H1 (cell line): ENCODE results near the gene GRM1. TPM values are rescaled to one million over a fixed set of nuclear protein-coding genes. Genes with fewer than 3 reads are reported as not detected.

Experiments
- CTCF ChIA-PET: fragments of 300-600 bp; sonication (Branson Sonifier 250); formaldehyde crosslinking; loops from one replicate; lab custom pipeline; 2021; ENCODE audit not compliant: partially characterized antibody; lab: Charles Lee
- POLR2A ChIA-PET: fragments of 300-600 bp; sonication (Branson Sonifier 250); formaldehyde crosslinking; loops from one replicate; lab custom pipeline; 2021; ENCODE audit warnings: inconsistent platforms; ENCODE audit not compliant: partially characterized antibody; lab: Charles Lee
- DNase-seq, 2 experiments: peaks; one replicate each; pipeline versions ENCODE4 v3.0.0 to v3.0.0-alpha.2; 2010 to 2022; ENCODE audit warnings: low spot score in 2 of 2, low read depth in 1 of 2, mixed read lengths in 1 of 2
- FAIRE-seq: peaks from 2 replicates; lab custom pipeline; 2011; peaks lifted over from hg19 to GRCh38; lab: Jason Lieb, UNC
- H2AFZ ChIP-seq: 2 replicates; pipeline ENCODE4 v1.8.1; 2012; ENCODE audit warnings: low read length, inconsistent platforms
- H2AK5ac ChIP-seq: 2 replicates; pipeline ENCODE4 v1.6.1; 2013; ENCODE audit warnings: low read depth, low read length
- H2BK120ac ChIP-seq: replicated peaks from 2 replicates; pipeline ENCODE3; 2013; ENCODE audit warnings: low read depth, low read length, inconsistent platforms
- H2BK12ac ChIP-seq: 2 replicates; pipeline ENCODE4 v1.6.1; 2013; ENCODE audit warnings: low read depth, low read length
- H2BK15ac ChIP-seq: 2 replicates; pipeline ENCODE4 v1.6.1; 2013; ENCODE audit warnings: low read length
- H2BK20ac ChIP-seq: 2 replicates; pipeline ENCODE4 v1.6.1; 2013; ENCODE audit warnings: low read length
- H2BK5ac ChIP-seq: 2 replicates; pipeline ENCODE4 v1.6.1; 2013; ENCODE audit warnings: low read depth, low read length
- H3K14ac ChIP-seq: 2 replicates; pipeline ENCODE4 v1.6.1; 2013; ENCODE audit warnings: inconsistent platforms; ENCODE audit not compliant: insufficient read length
- H3K18ac ChIP-seq: 2 replicates; pipeline ENCODE4 v1.6.1; 2013; ENCODE audit warnings: low read length; ENCODE audit errors: extremely low read depth
- H3K23ac ChIP-seq: 2 replicates; pipeline ENCODE4 v1.6.1; 2013; ENCODE audit warnings: inconsistent platforms; ENCODE audit not compliant: insufficient read length
- H3K23me2 ChIP-seq: 2 replicates; pipeline ENCODE4 v1.6.1; 2013; ENCODE audit warnings: low read depth, low read length
- H3K27ac ChIP-seq: 2 replicates; pipeline ENCODE4 v1.6.1; 2011; ENCODE audit warnings: low read depth, low read length, inconsistent platforms
- H3K27me3 ChIP-seq, 4 experiments: replicated peaks in 1 of 4; 1 replicate in 1 of 4; 2 replicates in 3 of 4; pipeline versions ENCODE4 v1.6.1 to v1.8.1; 2011 to 2013; ENCODE audit warnings: low read length in 3 of 4, mild to moderate bottlenecking in 3 of 4, inconsistent platforms in 2 of 4, mixed read lengths in 2 of 4, moderate library complexity in 1 of 4; ENCODE audit not compliant: control insufficient read depth in 3 of 4, insufficient read depth in 3 of 4; ENCODE audit errors: extremely low read depth in 1 of 4
- H3K36me3 ChIP-seq, 4 experiments: 2 replicates each; pipeline versions ENCODE4 v1.6.1 to v1.8.1; 2011 to 2013; ENCODE audit warnings: mild to moderate bottlenecking in 4 of 4, low read length in 3 of 4, moderate library complexity in 2 of 4, control low read depth in 1 of 4, inconsistent platforms in 1 of 4; ENCODE audit not compliant: insufficient read depth in 4 of 4, control insufficient read depth in 2 of 4
- H3K4ac ChIP-seq: replicated peaks from 2 replicates; pipeline ENCODE3; 2013; ENCODE audit warnings: low read length, low read depth, mixed read lengths, inconsistent platforms; ENCODE audit not compliant: insufficient read length
- H3K4me1 ChIP-seq, 4 experiments: replicated peaks in 1 of 4; 1 replicate in 1 of 4; 2 replicates in 3 of 4; pipeline versions ENCODE4 v1.6.1 to v1.8.1; 2011 to 2013; ENCODE audit warnings: low read length in 3 of 4, inconsistent platforms in 2 of 4, mixed read lengths in 1 of 4; ENCODE audit not compliant: insufficient read depth in 4 of 4, control insufficient read depth in 3 of 4
- H3K4me2 ChIP-seq, 2 experiments: 2 replicates each; pipeline versions ENCODE4 v1.6.1 to v1.8.1; 2011 to 2013; ENCODE audit warnings: low read depth in 2 of 2, low read length in 2 of 2, control low read depth in 1 of 2, inconsistent platforms in 1 of 2, mild to moderate bottlenecking in 1 of 2; ENCODE audit not compliant: insufficient read depth in 1 of 2
- H3K4me3 ChIP-seq, 4 experiments: fragments of 200-600, 300-600 bp in 1 of 4; sonication (generic), shearing (Covaris generic), sonication (Bioruptor Twin) in 1 of 4; 2 replicates each; pipeline versions ENCODE4 v1.5.1 to v1.8.1; 2011 to 2016; ENCODE audit warnings: low read length in 4 of 4, low read depth in 3 of 4, control low read depth in 2 of 4, inconsistent platforms in 2 of 4, mild to moderate bottlenecking in 2 of 4, mixed read lengths in 1 of 4, moderate library complexity in 1 of 4; ENCODE audit not compliant: insufficient read depth in 2 of 4; ENCODE audit errors: extremely low read depth in 1 of 4
- H3K56ac ChIP-seq: replicated peaks from 2 replicates; pipeline ENCODE3; 2013; ENCODE audit warnings: low read depth, mild to moderate bottlenecking, mixed read lengths, low read length, inconsistent platforms; ENCODE audit not compliant: insufficient read length
- H3K79me1 ChIP-seq: 2 replicates; pipeline ENCODE4 v1.6.1; 2013; ENCODE audit warnings: low read depth, low read length, control low read depth
- H3K79me2 ChIP-seq, 2 experiments: 2 replicates each; pipeline versions ENCODE4 v1.6.1 to v1.8.1; 2012 to 2013; ENCODE audit warnings: low read length in 2 of 2, mild to moderate bottlenecking in 2 of 2, inconsistent platforms in 1 of 2; ENCODE audit not compliant: insufficient read depth in 2 of 2, control insufficient read depth in 1 of 2
- H3K9ac ChIP-seq, 4 experiments: replicated peaks in 1 of 4; 1 replicate in 1 of 4; 2 replicates in 3 of 4; pipeline versions ENCODE4 v1.6.1 to v1.8.1; 2011 to 2013; ENCODE audit warnings: low read depth in 3 of 4, low read length in 3 of 4, control low read depth in 2 of 4, mild to moderate bottlenecking in 2 of 4, moderate library complexity in 2 of 4, inconsistent platforms in 1 of 4; ENCODE audit errors: extremely low read depth in 1 of 4
- H3K9me3 ChIP-seq, 2 experiments: 2 replicates each; pipeline versions ENCODE4 v1.6.1 to v1.8.1; 2012 to 2013; ENCODE audit warnings: mild to moderate bottlenecking in 2 of 2, moderate library complexity in 2 of 2, control low read depth in 1 of 2, inconsistent platforms in 1 of 2, low read depth in 1 of 2, low read length in 1 of 2, mixed read lengths in 1 of 2; ENCODE audit not compliant: insufficient read depth in 2 of 2
- H4K20me1 ChIP-seq, 2 experiments: replicated peaks in 1 of 2; 2 replicates each; pipeline versions ENCODE3 to v1.8.1; 2011 to 2013; ENCODE audit warnings: inconsistent platforms in 2 of 2, low read length in 2 of 2, mild to moderate bottlenecking in 1 of 2; ENCODE audit not compliant: insufficient read depth in 2 of 2, control insufficient read depth in 1 of 2
- H4K5ac ChIP-seq: 2 replicates; pipeline ENCODE4 v1.6.1; 2013; ENCODE audit warnings: low read length, low read depth, mixed read lengths, inconsistent platforms; ENCODE audit not compliant: insufficient read length
- H4K8ac ChIP-seq: 2 replicates; pipeline ENCODE4 v1.8.0; 2013; ENCODE audit warnings: mild to moderate bottlenecking, moderate library complexity, low read length, inconsistent platforms; ENCODE audit not compliant: insufficient read depth; ENCODE audit errors: extremely low read depth
- H4K91ac ChIP-seq: replicated peaks from 2 replicates; pipeline ENCODE3; 2013; ENCODE audit warnings: low read length, mixed read lengths, inconsistent platforms; ENCODE audit not compliant: insufficient read length
- WGBS, 2 experiments: shearing (Covaris generic) in 1 of 2; methylation state at CpG; one replicate each; pipeline versions ENCODE4 v1.1.6 to v1.1.7; 2013 to 2015; ENCODE audit warnings: low lambda C conversion rate in 2 of 2, mixed read lengths in 2 of 2, inconsistent platforms in 1 of 2, low coverage in 1 of 2, missing lambda C conversion rate in 1 of 2; ENCODE audit not compliant: insufficient replicate concordance in 2 of 2, insufficient coverage in 1 of 2, insufficient read length in 1 of 2; ENCODE audit errors: extremely low coverage in 1 of 2, missing lambda C conversion rate in 1 of 2; 5-methylcytosine and 5-hydroxymethylcytosine counted together
- polyA plus RNA-seq, 7 experiments: library from polyadenylated mRNA; depleted of rRNA in 3 of 7; stranded (reverse) in 5 of 7; unstranded in 2 of 7; fragments of >200 nt in 5 of 7; fragments of 200-250 nt in 2 of 7; gene quantifications; 1 replicate in 5 of 7; 2 replicates in 1 of 7; 4 replicates in 1 of 7; pipeline versions ENCODE4 v1.2.1 to v1.2.3, GENCODE V29; 2011 to 2013; ENCODE audit warnings: missing spikeins in 2 of 7, mixed read lengths in 2 of 7
- total RNA-seq: library from RNA; stranded (reverse); fragmentation: NEBNext Ultra II Directional; extraction: Animal tissue kit (Norgen Biotek cat#: 25700); gene quantifications from 2 replicates; pipeline ENCODE4 v1.2.1, GENCODE V29; 2021
- TF ChIP-seq, protein P1 (sequence below): IDR thresholded peaks from 2 replicates; pipeline ENCODE4 v1.6.1; 2011; ENCODE audit warnings: low read depth, mild to moderate bottlenecking, low read length; ENCODE audit not compliant: insufficient read depth

GRM1 gene
- total and polyA plus RNA-seq, 2 of the 8 experiments (the other 6 are each of a cell fraction or from before 2014, with no cell fraction given), result 0.15 to 1.3 TPM

DNA sequence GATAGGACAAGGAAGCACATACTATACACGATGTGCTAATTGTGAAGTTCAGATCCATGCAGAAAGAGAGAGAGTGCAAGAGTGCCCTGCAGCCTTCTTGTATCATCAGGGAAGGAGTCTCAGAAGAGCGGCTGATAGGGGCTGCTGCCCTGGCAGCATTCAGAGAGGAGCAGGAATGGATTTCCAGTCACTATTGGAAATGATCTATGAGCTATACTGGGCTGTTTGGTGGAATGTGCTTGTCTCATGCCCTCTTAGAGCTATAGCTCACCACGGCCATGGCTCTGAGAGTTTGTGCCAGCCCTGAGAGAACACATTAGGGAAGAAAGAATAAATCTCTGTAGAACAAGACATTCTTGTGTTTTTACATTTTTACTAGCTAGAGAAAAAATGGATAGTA, 302.2 kb downstream of the GRM1 start:
- no peak overlapping the region for H4K5ac ChIP-seq
- no peaks in the 10 kb centered on the region for H4K20me1 ChIP-seq
- H4K91ac ChIP-seq, result no peak overlapping the region
- TF ChIP-seq, protein P1, sequence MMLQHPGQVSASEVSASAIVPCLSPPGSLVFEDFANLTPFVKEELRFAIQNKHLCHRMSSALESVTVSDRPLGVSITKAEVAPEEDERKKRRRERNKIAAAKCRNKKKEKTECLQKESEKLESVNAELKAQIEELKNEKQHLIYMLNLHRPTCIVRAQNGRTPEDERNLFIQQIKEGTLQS, result no peak
- no peak overlapping the region for H2BK5ac ChIP-seq
- WGBS, 2 experiments, result 64% methylated on average over 3 of the region's 3 CpGs; no CpG with 5 or more reads in 1 of the 2 experiments
- ChIA-PET CTCF (interaction anchor here (0.9 kb wide), 1 partner anchor 50 kb away, joined by 3 read pairs; no protein-coding TSS in a partner anchor), POLR2A (no interaction called here)
- H4K8ac ChIP-seq, result no peak overlapping the region
- no peak overlapping the region for H3K4ac ChIP-seq
- no peaks in the 10 kb centered on the region for H3K23me2 ChIP-seq
- H3K56ac ChIP-seq, result no peak overlapping the region
- no peaks in the 10 kb centered on the region for H3K79me1 ChIP-seq
- no peak overlapping the region for H2AK5ac ChIP-seq
- FAIRE-seq, result no peak
- no peak overlapping the region for H3K4me2 ChIP-seq
- no peaks in the 10 kb centered on the region for H3K27me3 ChIP-seq
- H3K23ac ChIP-seq, result no peak overlapping the region
- no peak overlapping the region for H3K27ac ChIP-seq
- no peak overlapping the region for H3K4me3 ChIP-seq
- H3K14ac ChIP-seq, result no peak overlapping the region
- H3K9ac ChIP-seq, result no peak overlapping the region
- H2BK20ac ChIP-seq, result no peak overlapping the region
- DNase-seq, result no peak
- no peak overlapping the region for H2AFZ ChIP-seq
- peaks cover 0 to 2% (median 0%) of the 10 kb centered on the region in 4 experiments; a peak in 2 of 7 replicates for H3K4me1 ChIP-seq
- no peak overlapping the region for H3K18ac ChIP-seq
- H3K79me2 ChIP-seq, result no peaks in the 10 kb centered on the region
- H2BK120ac ChIP-seq, result no peak overlapping the region
- no peaks in the 10 kb centered on the region; a peak in 2 of 4 replicates for H3K9me3 ChIP-seq
- H2BK15ac ChIP-seq, result no peak overlapping the region
- no peak overlapping the region for H2BK12ac ChIP-seq
- H3K36me3 ChIP-seq, result no peaks in the 10 kb centered on the region
